NB4 (cell line): ENCODE results near the gene FBXW11.

Experiments used
- CTCF ChIP-seq: IDR thresholded peaks from one replicate; pipeline ENCODE4 v1.5.1; 2012; ENCODE audit warnings: low read depth, low read length
- POLR2A ChIP-seq: IDR thresholded peaks from 2 replicates; pipeline ENCODE4 v1.6.1; 2011; ENCODE audit warnings: mild to moderate bottlenecking; ENCODE audit not compliant: insufficient read length; ENCODE audit errors: extremely low read depth

- TF ChIP-seq CTCF, result no peak
- TF ChIP-seq POLR2A, result no peak
Observed at GRCh38 chr5:171891595-171891994, 114.8 kb downstream of the FBXW11 start.
